ENCODE measurements around the gene ASPSCR1.

- no peak for TF ChIP-seq GATA3 (IDR thresholded peaks at IDR 0.05; ENCODE audit: low read depth, low read length)
- TF ChIP-seq GATA2 (IDR thresholded peaks at IDR 0.05; ENCODE audit: low read depth, low read length) = no peak
Measured at GRCh38 chr17:81992306-81993102, 15.1 kb downstream of the ASPSCR1 start.
